GM19193 (cell line): Measurements from ENCODE around the gene IL13RA1.

ENCODE experiments used
- POLR2A ChIP-seq: IDR thresholded peaks from 4 replicates; pipeline ENCODE4 v1.6.1; 2011; ENCODE audit not compliant: insufficient read depth, insufficient read length; ENCODE audit errors: extremely low read depth

IL13RA1 gene

GRCh38 chrX:118726887-118727685 lies at the start of gene IL13RA1:
Gene IL13RA1, plus strand, starts transcription at chrX:118727606. Its CDS starts 33 bp downstream, at chrX:118727639.
- TF ChIP-seq POLR2A = no peak

GRCh38 chrX:118679290-118679689 lies 48.1 kb upstream of the IL13RA1 start:
- no peak for TF ChIP-seq POLR2A

GRCh38 chrX:118682258-118683014 lies 45.0 kb upstream of the IL13RA1 start:
- no peak for TF ChIP-seq POLR2A

DNA sequence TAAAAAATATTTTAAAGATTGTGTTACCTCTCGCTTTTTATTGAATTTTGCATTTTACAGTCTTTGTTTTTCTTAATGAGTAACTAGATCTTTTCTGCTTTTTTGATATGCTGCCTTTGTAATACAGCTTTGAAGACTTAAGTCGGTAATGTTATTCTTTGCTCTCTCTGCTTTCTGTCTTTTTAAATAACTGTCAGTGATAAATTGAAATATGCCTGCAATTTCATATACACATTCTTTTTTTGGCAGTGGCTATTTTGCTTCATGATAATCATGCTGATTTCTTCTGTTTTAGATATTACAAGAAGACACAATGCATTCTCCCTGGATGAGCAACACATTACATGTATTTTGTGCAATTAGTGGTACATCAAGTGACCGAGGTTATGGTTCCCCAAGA lies 42.0 kb upstream of the IL13RA1 start:
- no peak for TF ChIP-seq POLR2A

DNA sequence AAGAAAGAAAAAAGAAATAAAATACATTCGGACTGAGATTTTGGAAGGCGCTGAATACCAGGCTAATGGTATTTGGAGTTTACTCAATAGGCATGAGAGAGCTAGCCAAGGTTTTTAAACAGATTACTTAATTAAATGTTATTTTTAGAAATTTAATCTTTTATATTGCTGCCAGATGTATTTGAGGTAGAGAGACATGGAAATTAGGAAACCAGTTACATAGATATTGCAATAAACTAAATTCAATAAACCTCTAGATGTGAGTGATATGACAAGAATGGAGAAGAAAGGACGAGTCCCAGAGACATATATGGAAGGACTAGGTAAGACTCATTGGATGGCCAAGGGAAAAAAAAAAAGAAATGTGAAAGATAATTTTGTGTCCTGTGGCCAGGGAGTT lies 38.5 kb upstream of the IL13RA1 start:
- TF ChIP-seq POLR2A = no peak

- TF ChIP-seq POLR2A = no peak
Observed at GRCh38 chrX:118693843-118694242, 33.6 kb upstream of the IL13RA1 start.

DNA sequence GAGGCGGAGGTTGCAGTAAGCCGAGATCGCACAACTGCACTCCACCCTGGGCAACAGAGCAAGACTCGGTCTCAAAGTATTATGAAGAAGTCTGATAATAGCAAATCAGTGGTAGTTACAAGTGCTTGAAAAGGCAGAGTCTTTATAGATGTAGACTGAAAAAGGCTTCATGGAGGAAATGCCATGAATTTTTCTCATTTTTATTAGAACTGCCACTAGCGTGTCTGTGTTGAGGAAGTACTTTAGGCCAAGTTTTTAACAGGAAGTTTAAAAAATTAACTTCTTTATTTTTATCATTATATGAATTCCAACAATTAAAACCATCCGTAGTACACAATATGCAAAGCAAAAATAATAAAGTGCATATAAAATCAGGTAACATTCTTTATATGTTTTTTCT lies 32.8 kb upstream of the IL13RA1 start:
- TF ChIP-seq POLR2A = no peak

DNA sequence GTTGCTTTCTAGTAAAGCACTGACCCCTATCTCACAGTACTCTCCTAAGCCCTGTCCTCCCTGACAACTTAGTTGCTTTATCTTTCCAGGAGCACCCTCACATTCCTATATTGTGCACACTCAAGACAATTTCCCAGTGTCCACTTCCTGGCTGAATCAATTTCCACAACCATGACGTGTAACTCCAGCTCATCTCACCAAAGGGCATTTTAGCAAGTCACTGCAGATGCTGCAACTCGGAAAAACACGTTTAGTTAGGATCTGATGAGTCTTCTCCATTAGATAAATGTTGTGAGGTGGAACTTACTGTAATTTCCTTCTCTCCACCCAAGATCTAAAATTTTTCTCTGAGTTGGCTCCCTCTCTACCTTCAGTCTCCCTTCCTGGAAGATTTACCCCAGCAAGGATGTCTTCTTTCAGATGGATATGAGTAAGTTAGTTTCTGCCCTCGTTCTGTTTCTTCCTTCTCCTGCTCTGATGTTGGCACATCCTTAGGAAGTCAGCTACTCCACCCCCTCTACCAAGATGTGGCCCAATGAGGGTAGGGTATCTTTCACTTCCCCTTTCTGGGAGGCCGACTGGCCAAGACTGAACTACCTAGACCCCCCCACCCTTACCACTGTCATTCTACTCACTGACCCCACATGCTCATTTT lies 28.8 kb upstream of the IL13RA1 start:
- no peak for TF ChIP-seq POLR2A

DNA sequence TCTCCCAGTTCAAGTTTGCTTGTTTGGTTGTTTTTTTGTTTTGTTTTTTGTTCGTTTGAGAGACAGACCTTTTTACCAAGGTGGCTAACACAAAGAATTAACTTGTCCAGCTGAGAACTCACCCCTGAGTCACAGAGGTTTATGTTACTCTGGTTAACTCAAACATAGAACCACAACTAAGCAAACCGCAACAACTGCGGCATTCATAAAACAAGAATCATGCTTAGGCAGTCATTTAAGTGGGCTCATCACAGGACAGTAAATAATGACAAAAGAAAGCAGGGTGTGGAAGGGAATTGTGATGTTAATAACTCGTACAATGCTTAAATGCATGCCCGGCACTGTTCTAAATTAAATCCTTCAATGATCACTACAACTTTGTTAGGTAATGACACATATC lies 24.7 kb upstream of the IL13RA1 start:
- no peak for TF ChIP-seq POLR2A

DNA sequence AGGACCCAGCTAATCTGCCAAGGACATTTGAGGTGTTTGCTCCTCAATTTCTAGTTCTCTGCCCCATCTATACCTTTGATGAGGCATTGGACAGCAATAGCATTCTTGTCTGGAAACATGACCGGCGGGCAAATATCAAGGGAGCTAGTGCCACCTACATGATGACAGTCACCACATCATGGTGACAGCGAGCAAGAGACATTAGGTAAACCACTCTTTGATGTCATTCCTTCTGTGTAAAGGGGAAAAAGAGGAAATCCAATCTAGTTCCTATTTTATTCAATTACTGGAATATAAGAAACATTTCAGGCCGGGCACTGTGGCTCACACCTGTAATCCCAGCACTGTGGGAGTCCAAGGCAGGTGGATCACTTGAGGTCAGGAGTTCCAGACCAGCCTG lies 20.7 kb upstream of the IL13RA1 start:
- no peak for TF ChIP-seq POLR2A

DNA sequence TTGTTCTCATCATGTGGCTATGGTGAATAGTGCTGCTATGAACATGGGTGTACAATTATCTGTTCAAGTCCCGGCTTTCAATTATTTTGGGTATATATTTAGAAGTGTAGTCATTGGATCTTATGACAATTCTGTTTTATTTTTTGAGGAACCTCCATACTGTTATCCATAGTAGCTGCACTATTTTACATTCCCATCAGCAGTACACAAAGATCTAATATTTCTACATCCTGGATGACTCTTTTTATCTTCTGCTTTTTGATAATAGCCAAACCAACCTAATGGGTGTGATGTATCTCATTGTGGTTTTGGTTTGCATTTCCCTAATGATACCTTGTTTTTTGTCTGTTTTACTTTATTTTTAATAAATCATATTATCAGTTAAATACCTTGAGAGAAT lies 12.9 kb upstream of the IL13RA1 start:
- TF ChIP-seq POLR2A = no peak

DNA sequence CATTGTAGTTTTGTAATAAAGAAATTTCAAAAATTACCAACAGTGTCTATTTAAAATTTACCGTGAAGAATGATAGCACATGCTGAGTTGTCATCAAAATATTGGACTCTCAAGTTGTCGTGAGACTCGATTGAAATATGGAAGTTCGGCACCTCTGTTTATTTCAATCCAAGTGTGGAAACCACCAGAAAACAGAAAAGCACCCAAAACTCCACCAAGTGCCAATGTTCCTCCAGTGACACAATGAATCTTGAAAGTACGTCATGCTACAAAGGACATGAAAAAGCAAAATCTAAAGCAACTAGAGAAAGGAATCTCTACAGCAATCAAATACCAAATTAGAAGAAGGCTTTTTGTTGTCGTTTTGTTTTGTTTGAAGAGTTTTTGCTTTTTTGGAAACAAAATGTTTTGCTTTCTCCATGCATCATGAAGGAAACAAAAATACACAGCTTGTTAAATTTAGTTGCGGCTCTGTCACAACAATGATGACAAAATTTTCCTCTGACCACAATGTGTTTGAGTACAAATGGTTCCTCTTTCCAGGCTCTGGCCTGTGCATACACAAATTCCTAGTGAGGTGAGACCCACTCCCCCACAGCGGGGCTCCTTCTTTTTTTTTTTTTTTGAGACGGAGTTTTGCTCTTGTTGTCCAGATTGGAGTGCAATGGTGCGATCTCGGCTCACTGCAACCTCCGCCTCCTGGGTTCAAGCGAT lies 9.6 kb upstream of the IL13RA1 start:
- TF ChIP-seq POLR2A = no peak

DNA sequence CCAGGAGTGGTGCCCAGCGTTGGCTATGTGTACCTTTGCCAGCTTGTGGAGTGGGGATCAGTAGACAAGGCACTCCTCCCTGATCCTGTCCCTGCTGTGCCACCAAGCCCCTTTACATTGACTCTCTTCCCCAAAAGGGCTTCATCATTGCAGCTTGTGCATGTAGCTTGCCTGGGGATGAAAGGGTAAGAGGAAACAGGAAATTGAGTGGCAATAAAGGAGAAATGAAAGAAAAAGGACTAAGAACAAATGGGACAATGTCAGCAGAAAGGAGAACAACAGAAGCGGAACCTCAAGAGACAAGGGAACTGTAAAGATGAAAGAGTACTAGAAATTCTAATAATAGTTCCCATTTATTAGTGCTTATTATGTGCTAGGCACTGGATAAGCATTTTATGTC lies 8.7 kb upstream of the IL13RA1 start:
- no peak for TF ChIP-seq POLR2A

DNA sequence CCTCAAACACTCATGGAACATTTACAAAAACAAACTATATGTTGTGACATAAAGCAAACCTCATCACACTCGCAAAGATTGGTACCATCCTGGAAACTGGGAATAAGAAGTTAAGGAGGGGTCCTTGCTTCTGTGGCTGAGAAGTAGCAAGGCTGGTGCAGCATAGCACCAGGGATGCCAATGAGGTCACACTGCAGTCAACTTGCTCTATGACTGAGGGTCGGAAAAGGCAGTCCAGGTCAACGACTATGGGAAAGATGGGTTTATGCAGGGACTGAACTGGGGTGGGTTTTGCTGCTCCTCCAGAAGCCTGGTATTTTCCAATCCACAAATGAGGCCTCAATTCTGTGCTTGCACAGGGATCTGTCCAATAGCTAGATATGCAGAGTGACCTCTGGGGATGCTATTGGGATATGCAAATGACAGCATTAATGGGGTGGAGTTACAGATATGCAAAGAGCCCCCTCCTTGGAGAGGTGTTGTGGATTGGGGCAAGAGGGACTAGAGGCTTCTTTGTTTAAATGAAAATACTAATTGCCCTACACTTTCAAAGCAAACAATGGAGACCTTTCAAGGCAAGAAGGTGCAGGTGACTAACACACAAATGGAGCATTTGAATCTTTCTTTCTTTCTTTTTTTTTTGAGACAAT lies 7.2 kb upstream of the IL13RA1 start:
- no peak for TF ChIP-seq POLR2A
